DOHH2 (cell line): Measurements from ENCODE around the gene HDAC4.

Experiments used
- H3F3A ChIP-seq: fragments of 200-600 bp; sonication (generic), shearing (Covaris generic); 2 replicates; pipeline ENCODE4 v1.6.0; 2016; ENCODE audit warnings: antibody characterized with exemption, mild to moderate bottlenecking; ENCODE audit not compliant: control insufficient read depth, insufficient read depth
- H3K27ac ChIP-seq: fragments of 200-600 bp; sonication (generic); 2 replicates; pipeline ENCODE4 v1.5.1; 2014; ENCODE audit warnings: low read depth, mild to moderate bottlenecking, low read length, moderate library complexity
- H3K27me3 ChIP-seq: fragments of 200-600 bp; sonication (generic); 2 replicates; pipeline ENCODE4 v1.6.1; 2014; ENCODE audit warnings: mild to moderate bottlenecking, low read length, mixed read lengths; ENCODE audit not compliant: control insufficient read depth
- H3K36me3 ChIP-seq: fragments of 200-600 bp; sonication (generic); 2 replicates; pipeline ENCODE4 v1.6.1; 2014; ENCODE audit warnings: mild to moderate bottlenecking, low read length, moderate library complexity, mixed read lengths; ENCODE audit not compliant: control insufficient read depth
- H3K4me1 ChIP-seq: fragments of 200-600 bp; sonication (generic); 2 replicates; pipeline ENCODE4 v1.6.1; 2014; ENCODE audit warnings: mild to moderate bottlenecking, low read length, mixed read lengths; ENCODE audit not compliant: control insufficient read depth
- H3K4me2 ChIP-seq: fragments of 200-600 bp; sonication (generic); 2 replicates; pipeline ENCODE4 v1.6.0; 2014; ENCODE audit warnings: mild to moderate bottlenecking, low read length, moderate library complexity
- H3K4me3 ChIP-seq: fragments of 200-600 bp; sonication (generic); 2 replicates; pipeline ENCODE4 v1.5.1; 2014; ENCODE audit warnings: mild to moderate bottlenecking, low read length, mixed read lengths
- H3K79me2 ChIP-seq: fragments of 200-600 bp; sonication (generic); 2 replicates; pipeline ENCODE4 v1.6.1; 2014; ENCODE audit warnings: mild to moderate bottlenecking, low read length, mixed read lengths; ENCODE audit not compliant: control insufficient read depth
- H3K9me2 ChIP-seq: fragments of 200-600 bp; sonication (generic); replicated peaks from 2 replicates; pipeline ENCODE4 v1.6.1; 2014; ENCODE audit warnings: mild to moderate bottlenecking, low read length, mixed read lengths; ENCODE audit not compliant: control insufficient read depth
- H3K9me3 ChIP-seq: fragments of 200-600 bp; sonication (generic); 2 replicates; pipeline ENCODE4 v1.6.1; 2014; ENCODE audit warnings: antibody characterized with exemption, low read length, mixed read lengths; ENCODE audit not compliant: control insufficient read depth, insufficient read depth
- H4K20me1 ChIP-seq: fragments of 200-600 bp; sonication (generic); 2 replicates; pipeline ENCODE4 v1.6.0; 2014; ENCODE audit warnings: low read depth, mild to moderate bottlenecking, antibody characterized with exemption, low read length, moderate library complexity; ENCODE audit not compliant: control insufficient read depth, insufficient read depth
- EZH2phosphoT487 ChIP-seq: fragments of 200-600 bp; sonication (generic); IDR thresholded peaks from 2 replicates; pipeline ENCODE4 v1.6.1; 2017; ENCODE audit warnings: borderline replicate concordance, mild to moderate bottlenecking, antibody characterized with exemption, low read length, moderate library complexity, mixed read lengths
- TF ChIP-seq, protein P1 (sequence below): fragments of 200-600 bp; sonication (generic); IDR thresholded peaks from one replicate; pipeline ENCODE4 v1.5.1; 2014; ENCODE audit warnings: antibody characterized with exemption, mild to moderate bottlenecking, low read depth, low read length; ENCODE audit not compliant: poor library complexity, severe bottlenecking

The HDAC4 gene

DNA sequence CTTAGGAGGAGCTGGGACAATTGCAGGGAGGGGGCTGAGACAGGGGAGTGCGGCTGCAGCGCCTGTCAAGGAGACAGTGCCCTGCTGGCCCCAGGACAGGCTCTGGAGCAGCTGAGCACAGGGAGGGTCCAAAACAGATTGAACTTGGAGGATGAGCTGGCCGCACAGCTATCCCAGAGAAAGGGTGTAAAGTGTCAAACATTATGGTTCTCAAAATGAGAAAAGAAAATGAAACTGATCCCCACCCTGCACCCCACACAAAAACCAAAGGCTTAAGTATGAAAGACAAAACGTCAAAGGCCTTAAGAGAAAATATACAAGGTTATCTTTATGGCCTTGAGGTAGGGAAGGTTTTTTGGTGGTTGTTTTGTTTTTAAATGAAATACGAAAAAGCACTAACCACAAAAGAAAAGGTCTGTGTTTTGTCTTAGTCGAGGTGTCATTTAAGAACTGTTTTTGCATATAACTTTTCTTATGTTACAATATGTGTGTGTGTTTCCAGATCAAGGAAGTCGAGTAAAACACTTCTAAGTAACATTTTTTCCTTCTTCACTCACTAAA, 111.8 kb downstream of the HDAC4 start:
- no peak overlapping the region for H3K4me3 ChIP-seq
- H3K4me1 ChIP-seq, result peaks cover 16% of the 10 kb centered on the region
- TF ChIP-seq, protein P1, sequence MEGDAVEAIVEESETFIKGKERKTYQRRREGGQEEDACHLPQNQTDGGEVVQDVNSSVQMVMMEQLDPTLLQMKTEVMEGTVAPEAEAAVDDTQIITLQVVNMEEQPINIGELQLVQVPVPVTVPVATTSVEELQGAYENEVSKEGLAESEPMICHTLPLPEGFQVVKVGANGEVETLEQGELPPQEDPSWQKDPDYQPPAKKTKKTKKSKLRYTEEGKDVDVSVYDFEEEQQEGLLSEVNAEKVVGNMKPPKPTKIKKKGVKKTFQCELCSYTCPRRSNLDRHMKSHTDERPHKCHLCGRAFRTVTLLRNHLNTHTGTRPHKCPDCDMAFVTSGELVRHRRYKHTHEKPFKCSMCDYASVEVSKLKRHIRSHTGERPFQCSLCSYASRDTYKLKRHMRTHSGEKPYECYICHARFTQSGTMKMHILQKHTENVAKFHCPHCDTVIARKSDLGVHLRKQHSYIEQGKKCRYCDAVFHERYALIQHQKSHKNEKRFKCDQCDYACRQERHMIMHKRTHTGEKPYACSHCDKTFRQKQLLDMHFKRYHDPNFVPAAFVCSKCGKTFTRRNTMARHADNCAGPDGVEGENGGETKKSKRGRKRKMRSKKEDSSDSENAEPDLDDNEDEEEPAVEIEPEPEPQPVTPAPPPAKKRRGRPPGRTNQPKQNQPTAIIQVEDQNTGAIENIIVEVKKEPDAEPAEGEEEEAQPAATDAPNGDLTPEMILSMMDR, result no peak
- no peak for TF ChIP-seq EZH2phosphoT487
- H3K4me2 ChIP-seq, result no peak overlapping the region
- H3K27me3 ChIP-seq, result peaks cover 49% of the 10 kb centered on the region
- H3K79me2 ChIP-seq, result no peaks in the 10 kb centered on the region
- no peak overlapping the region for H3K27ac ChIP-seq
- H4K20me1 ChIP-seq, result peaks cover 38% of the 10 kb centered on the region
- no peaks in the 10 kb centered on the region for H3K9me2 ChIP-seq
- no peaks in the 10 kb centered on the region for H3F3A ChIP-seq
- no peaks in the 10 kb centered on the region for H3K36me3 ChIP-seq
- peaks cover 7% of the 10 kb centered on the region; the same call in 1 of the 2 replicates for H3K9me3 ChIP-seq

DNA sequence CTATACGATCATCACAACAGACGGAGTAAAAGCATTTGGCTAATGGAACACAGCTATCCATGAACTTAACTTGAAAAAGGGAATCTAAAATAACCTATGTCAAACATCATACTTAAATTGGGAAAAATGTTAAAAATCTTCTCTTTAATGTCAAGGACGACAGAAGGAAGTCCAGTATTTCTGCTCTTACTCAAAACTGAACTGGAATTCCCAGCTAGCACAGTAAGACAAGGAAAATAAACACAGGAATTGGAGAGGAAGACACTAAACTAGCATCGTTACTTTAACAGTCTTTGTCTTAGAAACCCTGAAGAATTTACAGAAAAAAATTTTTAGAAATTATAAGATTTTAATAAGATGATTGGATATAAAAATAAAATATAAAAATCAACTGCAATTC, 112.6 kb downstream of the HDAC4 start:
- Histone ChIP-seq H3K4me1 (peaks cover 16% of the 10 kb centered on the region), H3K27me3 (peaks cover 44% of the 10 kb centered on the region), H3K79me2 (no peaks in the 10 kb centered on the region), H3K27ac (no peak overlapping the region), H3K9me3 (peaks cover 15% of the 10 kb centered on the region), H3K4me3 (no peak overlapping the region), H3F3A (no peaks in the 10 kb centered on the region), H3K4me2 (no peak overlapping the region), H4K20me1 (peaks cover 31% of the 10 kb centered on the region), H3K36me3 (no peaks in the 10 kb centered on the region), H3K9me2 (no peaks in the 10 kb centered on the region)
- TF ChIP-seq EZH2phosphoT487, result no peak
- TF ChIP-seq, protein P1, result no peak

DNA sequence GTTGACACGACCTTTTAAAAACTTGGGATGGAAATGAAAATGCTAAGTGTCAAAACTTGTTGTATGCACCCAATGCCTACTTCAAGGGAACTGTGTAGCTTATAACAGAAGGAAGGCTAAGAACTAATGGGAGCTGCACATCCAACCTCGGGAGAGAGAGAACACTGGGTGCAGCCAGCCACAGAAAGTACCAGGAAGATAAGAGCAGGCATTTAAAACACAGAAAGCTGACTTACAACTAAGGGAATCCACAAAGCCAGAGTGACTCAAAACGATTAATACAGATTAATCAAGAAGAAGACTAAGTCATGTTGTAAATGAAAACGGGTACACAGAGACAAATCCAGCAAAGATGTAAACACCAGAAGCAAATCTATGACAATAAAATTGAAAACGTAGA, 113.4 kb downstream of the HDAC4 start:
- no peak overlapping the region for H3K27ac ChIP-seq

More for the DNA sequence above, 113.4 kb downstream of the HDAC4 start:
- peaks cover 14% of the 10 kb centered on the region for H3K4me1 ChIP-seq
- no peak overlapping the region for H3K4me3 ChIP-seq
- TF ChIP-seq EZH2phosphoT487, result no peak
- TF ChIP-seq, protein P1, result no peak
- no peaks in the 10 kb centered on the region for H3K79me2 ChIP-seq
- H3K9me2 ChIP-seq, result no peaks in the 10 kb centered on the region
- peaks cover 23% of the 10 kb centered on the region for H3K9me3 ChIP-seq
- no peaks in the 10 kb centered on the region for H3F3A ChIP-seq
- peaks cover 44% of the 10 kb centered on the region for H3K27me3 ChIP-seq
- no peak overlapping the region for H3K4me2 ChIP-seq
- H3K36me3 ChIP-seq, result no peaks in the 10 kb centered on the region
- peaks cover 23% of the 10 kb centered on the region for H4K20me1 ChIP-seq
